NK-92 (cell line): ENCODE results near the gene ANOS1.
"Not testable (repeated sequence)": the region's sequence is repeated elsewhere in the genome, so short reads cannot be mapped to it uniquely, and the experiment has no call there.

ENCODE experiments used
- DNase-seq: peaks from one replicate; lab custom pipeline; 2025; ENCODE audit not compliant: unreplicated experiment; lab: John Stamatoyannopoulos, UW

The ANOS1 gene, protein sequence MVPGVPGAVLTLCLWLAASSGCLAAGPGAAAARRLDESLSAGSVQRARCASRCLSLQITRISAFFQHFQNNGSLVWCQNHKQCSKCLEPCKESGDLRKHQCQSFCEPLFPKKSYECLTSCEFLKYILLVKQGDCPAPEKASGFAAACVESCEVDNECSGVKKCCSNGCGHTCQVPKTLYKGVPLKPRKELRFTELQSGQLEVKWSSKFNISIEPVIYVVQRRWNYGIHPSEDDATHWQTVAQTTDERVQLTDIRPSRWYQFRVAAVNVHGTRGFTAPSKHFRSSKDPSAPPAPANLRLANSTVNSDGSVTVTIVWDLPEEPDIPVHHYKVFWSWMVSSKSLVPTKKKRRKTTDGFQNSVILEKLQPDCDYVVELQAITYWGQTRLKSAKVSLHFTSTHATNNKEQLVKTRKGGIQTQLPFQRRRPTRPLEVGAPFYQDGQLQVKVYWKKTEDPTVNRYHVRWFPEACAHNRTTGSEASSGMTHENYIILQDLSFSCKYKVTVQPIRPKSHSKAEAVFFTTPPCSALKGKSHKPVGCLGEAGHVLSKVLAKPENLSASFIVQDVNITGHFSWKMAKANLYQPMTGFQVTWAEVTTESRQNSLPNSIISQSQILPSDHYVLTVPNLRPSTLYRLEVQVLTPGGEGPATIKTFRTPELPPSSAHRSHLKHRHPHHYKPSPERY

DNA sequence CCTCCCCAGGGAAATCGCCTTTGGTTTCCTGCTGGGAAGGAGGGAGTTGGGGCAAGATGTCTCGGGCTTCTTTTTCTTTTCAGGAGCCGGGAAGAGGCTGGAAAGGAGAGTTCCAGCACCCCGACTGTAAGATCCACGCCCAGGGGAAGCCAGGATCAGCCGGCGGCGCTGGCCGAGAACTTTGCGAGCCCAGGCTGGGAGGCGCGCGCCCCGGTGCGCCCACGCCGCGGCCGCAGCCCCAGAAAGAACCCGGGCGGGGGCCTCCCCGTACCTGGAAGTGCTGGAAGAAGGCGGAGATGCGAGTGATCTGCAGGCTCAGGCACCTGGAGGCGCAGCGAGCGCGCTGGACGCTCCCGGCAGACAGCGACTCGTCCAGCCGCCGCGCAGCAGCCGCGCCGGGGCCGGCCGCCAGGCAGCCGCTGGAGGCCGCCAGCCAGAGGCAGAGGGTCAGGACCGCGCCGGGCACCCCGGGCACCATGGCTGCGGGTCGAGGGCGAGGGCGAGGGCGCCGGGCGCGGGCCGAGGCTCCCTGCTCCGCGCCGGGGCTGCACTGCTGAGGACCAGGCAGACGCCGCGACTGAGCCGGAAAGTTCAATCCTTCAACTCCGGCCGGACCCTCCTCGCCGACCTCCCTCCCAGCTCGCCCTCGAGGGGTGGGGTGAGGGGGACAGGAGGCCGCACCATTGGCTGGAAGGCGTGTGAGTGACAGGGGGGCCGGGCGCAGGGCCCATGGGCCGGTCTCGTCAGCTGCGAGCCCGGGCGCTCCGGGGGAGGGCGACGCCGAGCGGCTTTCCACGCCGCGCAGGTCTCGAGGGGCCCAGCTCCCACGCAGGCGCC, at the start of gene ANOS1:
TSS of gene ANOS1 (minus strand) at position 579 of the 837 bp plus-strand sequence. CDS start at position 478, 101 bp downstream.
- DNase-seq, result no peak

DNA sequence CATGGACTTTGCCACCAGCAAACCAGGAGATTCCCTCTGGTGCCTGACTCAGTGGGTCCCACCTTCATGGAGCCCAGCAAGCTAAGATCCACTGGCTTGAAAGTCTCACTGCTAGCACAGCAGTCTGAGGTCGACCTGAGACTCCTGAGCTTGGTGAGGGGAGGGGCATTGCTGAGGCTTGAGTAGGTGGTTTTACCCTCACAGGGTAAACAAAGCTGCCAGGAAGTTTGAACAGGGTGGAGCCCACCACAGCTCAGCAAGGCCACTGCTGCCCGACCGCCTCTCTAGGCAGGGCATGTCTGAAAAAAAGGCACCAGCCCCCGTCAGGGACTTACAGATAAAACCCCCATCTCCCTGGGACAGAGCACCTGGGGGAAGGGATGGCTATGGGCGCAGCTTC, 41.2 kb upstream of the ANOS1 start:
- DNase-seq, result no peak

DNA sequence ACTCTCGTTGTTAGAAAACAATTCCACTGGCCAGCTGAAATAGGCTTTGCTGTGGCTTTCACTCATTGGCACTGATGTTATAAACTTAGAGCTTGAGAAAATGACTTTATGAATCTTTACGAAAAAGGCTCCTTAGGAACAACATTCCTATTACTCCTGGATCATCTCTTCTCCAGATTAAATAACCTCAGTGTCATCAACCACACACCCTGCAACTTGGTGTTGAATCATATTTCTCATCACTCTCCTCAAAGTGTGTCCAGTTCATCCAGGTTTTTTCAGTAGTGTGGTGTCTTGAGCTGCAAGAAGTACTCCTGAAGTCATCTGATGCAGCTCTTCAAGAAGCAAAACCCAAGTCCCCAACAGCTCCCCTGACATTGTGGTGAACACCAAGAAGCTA, 28.1 kb upstream of the ANOS1 start:
- DNase-seq, result no peak

DNA sequence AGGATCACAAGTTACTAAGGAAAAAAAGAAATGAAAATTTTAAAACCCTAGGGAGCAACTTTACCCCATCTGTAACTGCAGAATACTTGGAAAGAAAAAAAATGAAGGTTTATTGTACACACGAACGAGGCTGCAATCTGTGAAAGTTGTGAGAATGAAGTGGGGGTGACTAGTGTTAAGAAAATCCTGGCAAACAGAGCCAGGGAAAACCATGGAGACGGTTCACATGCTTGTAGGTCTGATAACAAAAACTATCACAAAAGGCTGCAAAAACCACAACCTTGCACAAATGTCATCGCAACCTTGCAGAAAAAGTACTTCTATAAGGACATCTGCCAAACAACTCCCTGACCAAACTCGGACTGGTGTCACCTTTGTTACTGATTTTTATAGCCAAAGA, 26.8 kb upstream of the ANOS1 start:
- not testable (repeated sequence) for DNase-seq

DNA sequence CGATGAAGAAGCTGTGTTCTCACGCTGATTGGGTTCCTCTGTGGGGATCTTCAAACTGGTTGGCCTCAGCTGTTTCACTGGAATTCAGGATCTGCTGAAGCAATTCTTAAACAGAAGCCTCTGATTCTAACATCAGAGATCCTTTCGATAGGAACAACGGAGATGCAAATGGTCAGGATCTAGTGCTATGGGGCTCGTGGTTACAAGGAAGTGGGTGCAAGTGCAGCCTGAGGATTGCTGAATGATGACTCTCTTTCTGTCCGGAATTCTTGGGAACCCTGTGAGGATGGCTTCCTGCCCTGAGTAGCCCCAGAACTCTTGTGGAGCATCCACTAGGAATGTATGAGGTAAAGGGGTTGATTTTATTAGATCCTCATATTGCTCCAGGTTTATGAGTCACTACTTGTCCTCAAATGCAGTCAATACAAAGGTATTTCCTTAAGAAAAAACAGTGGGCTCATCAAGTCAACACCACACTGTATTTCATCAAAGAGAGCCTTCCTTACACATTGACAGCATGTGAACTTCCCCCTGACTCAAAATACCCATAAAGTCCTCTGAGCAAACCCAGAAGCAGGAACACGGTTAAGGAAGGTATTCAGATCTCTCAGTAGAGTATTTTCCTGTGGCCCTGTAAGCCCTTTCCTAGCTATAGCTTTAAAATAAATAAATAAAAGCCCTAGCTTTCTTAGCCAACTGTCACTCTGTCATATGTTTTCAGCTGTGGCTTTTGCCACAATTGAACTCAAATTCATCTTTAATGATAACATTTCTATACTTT, 25.9 kb upstream of the ANOS1 start:
- not testable (repeated sequence) for DNase-seq

DNA sequence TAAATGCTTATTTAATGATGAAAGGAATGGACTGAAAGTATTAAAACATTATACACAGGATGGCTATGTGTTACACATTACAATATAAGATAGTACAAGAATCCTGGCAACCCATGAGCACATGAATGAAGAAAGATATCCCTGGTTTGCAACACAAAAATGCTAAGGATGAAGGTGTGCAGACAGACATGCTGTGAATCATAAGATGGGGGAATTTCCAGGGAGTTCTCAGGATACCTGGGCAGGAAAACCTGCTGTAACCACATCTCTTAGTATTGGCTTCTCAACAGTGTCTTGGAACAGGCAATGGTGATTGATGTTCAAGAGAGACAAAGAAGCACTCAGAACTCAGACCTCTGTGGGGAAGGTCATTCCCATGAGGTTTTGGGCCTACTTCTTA, 23.9 kb upstream of the ANOS1 start:
- no peak for DNase-seq

DNA sequence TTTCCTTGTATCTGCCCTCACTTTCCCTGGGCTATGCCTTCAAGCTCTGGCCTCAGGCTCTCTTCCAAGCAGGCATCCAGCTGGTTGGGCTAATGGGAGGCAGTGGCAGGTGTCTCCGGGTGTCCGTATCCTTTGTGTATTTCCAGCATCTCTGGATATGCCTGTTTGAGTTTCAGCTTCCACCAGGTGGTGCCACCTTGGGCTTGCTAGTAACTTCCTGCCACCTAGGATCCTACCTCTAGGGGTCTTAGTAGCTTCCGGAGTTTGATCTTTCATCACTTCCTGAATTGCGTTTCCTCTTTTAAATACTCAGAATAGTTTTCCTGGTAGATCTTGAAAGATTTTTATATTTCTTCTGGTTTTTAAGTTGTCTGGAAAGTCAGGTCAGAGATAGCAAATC, 23.2 kb upstream of the ANOS1 start:
- no peak for DNase-seq

DNA sequence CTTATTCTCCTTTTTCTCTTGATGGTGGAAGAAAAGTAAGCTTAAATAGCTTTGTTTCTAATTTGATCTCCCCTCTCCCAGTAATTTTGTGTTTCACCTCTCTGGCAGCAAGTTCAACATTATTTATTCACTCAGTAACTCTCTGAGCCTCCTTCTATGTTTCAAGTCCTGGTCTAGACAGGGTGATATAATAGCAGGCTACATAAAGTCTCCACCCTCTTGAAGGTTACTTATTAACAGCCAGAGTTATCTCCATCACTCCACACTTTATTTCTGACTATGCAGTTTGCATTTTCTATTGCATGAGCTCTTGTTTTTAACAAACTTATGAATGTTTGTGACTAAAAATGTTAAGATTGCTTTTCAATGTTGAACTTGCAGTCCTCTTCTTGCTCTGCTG, 17.8 kb upstream of the ANOS1 start:
- no peak for DNase-seq

DNA sequence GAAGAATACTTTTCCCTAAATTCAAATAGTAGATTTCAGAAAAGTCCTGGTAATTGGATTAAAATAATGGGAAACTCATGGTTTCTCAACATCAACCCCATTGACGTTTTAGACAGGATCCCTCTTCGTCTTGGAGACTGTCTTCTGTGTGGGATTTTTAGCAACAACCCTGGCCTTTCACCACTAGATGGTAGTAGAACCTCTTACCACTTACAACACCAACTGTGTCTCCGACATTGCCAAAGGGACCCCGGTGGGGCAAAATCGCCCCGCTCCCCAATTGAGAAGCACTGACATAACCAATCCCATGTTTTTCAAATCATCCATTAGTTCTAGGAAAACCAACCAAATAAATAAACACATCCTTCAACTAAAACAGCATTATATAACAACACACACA, 16.9 kb upstream of the ANOS1 start:
- no peak for DNase-seq

DNA sequence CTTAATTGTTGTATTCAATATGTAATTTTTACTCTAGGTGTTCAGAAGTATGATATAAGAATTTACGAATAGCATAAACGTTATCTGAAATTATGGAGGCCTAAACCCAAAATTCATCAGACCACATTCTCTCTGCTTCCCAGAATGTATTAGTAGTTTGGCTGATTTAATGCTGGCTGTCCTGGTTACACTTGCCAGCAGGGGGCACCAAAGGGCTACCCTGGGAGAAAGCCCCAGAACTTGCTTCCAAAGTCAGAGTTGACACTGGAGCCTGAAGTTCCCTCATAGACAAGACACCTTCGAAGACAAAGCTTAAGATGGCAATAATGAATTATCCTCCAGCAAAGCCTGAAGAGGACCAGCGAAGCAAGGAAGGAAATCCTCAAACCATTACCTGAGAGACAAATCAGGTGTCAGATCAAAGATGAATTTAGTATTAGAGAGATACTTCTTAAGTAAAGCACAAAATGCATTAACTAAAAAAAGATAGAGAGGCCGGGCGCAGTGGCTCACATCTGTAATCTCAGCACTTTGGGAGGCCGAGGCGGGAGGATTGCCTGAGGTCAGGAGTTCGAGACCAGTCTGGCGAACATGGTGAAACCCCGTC, 11.3 kb upstream of the ANOS1 start:
- no peak for DNase-seq

DNA sequence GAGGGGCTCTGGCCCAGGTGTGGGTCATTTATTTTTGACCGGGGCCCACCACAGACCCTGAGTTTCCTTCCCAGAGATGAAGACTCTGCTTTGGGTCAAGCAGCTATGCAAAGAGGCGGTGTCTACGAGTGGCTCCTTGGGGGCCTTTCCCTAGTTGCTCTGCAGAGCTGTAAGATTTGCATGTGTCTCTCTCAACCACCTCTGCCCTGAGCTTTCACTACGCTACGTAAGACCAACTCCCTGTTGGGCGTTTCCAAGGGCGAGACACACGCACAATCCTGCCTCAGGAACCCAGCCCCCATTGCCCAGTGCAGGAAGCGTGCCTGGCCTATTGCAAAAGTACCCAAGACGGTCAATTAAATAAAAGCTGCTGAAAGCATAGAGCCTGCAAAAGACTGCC, 10.0 kb upstream of the ANOS1 start:
- no peak for DNase-seq

DNA sequence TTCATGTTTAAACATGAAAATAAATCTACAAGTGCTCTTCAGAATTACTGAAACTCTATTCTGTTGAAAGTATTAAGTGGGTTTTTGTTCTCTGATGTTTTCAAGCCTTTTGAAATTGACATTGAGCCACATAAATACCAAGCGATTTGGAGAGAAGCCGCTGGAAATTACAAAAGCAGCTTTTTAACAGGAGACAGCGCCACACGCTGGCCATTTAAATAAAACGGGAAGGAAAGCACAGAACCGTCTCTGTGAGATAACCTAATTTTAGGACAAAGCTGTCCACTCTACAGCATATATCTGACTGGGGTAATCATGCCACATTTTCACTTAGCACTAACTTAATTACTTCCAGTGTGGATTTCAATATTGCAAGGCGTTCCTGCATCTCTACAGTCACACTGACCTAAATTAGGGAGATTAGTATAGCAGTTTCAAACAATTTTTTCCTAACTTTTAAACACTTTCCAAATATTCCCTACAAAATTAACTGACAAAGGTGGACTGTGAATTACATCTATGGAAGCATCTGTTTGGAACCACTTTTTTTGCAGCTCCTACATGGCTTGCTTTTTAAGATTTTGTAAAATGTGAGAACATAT, 6.8 kb upstream of the ANOS1 start:
- no peak for DNase-seq

DNA sequence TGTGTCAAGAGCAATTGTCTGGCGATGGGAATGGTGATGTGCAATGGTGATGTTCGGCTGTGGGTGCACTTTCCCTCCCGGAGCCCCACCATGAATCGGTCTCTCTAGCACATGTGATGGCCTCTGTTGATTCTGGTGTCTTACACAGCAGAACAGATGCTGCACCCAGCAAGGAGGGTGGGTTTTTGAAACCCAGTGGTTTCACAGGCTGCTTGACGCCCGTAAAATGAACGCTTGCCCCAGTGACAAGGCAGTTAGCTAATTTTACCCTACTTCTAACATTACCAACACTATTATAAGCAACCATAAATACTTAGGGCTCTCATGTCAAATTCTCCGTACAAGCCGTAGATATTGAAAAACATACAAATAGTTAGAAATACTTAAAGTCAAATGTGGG, 5.9 kb upstream of the ANOS1 start:
- DNase-seq, result no peak

DNA sequence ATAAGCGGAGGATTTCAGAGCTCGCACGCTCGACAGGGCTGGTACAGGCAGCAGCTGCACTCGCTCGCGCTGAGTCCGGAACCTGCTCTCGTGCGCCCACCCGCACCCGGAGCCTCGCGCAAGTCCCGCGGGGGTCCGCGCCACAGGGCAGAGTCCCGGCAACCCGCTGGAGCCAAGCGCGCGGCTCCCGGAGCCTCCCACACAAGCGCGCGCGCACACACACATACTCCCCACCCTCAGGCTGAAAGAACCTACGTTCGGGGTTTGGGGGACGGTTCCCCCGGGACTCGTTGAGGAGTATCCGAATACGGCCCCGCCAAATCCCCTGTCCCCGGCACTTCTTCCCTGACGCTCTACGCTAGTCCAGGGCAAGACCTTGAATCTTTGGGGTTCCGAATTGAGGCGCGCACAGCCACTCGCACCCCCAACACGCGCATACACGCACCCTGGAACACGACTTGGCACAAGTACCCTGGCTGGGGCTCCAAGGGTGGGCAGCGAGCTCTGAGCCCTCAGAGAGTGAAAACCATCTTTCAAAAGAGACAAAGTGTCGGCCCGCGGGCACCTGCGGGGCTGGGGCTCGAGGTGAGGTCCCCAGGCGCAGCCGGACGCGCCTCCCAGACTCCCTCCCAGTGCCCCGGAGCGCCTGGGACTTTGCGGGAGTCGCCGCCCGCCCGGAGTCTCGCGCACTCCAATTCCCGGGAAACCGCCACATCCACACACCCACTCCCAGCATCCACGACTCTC, 952 bp downstream of the ANOS1 start:
- DNase-seq, result no peak

DNA sequence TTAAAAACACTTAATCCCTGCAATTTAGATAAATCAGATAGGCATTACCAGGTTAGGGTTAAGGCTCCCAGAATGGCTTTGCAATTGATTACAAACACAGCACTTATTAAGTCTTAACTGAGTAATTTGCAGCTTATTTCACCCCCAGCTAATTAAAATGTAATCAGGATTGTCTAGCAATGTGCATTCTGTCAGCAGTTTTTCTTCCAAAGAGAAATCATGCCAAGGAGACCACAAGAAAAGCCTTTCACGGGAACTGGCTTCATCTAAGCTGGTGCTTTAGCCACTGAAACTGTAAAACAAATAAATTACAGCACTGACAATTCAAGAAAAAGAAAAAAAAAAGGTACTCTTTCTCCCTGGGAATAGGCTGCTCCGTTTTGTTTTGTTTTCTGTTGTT, 2.1 kb downstream of the ANOS1 start:
- DNase-seq, result no peak

DNA sequence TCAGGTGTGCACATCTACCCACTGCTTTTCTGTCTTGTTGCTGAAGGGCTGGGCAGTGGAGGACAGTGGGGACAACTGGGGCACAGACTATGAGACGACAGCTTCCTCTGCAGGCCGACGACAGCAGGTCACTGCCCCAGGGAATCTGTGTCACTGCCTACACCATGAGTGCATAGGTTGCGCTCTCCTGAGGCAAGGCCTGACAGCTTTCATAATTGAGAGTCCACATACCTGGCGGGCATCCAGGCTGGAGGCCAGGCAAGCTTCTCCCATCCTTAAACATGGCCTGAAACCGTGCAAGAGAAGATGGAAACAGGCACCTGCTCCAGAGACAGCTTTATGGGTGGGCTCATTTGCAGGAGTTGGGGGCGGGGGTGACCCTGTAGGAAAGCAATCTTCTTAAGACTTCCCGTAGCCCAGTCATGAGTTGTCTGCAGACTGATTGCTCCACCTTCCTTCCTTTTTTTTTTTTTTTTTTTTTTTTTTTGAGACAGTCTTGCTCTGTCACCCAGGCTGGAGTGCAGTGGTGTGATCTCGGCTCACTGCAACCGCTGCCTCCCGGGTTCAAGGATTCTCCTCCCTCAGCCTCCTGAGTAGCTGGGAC, 2.9 kb downstream of the ANOS1 start:
- no peak for DNase-seq

DNA sequence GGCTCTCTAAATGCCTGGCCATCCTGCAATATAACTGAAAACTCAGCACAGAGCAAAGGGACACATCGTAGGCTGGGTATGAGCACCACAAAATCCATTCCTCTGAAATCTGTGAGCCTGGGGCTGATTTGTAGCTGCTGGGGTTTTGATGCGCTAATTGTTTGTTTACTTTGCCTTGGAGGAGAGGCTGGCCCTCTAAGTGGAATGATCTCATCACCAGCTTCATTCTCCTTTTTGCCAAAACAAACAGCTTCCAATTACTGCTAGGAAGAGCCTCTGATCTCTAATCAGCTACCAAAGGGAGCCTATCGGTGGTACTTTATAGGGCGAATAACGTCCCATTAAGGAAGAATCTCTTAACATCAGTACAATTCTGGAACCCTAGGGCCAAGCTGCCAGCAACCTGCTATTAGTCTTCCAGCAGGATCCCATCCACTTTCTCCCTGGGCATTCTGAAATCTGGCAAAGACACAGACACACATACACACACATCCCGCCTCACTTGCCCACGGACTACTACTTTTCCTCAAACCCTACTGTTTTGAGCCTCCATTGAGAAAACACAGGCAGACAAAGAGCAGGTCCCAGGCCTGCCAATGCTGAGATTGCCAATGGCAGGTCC, 5.8 kb downstream of the ANOS1 start:
- no peak for DNase-seq

DNA sequence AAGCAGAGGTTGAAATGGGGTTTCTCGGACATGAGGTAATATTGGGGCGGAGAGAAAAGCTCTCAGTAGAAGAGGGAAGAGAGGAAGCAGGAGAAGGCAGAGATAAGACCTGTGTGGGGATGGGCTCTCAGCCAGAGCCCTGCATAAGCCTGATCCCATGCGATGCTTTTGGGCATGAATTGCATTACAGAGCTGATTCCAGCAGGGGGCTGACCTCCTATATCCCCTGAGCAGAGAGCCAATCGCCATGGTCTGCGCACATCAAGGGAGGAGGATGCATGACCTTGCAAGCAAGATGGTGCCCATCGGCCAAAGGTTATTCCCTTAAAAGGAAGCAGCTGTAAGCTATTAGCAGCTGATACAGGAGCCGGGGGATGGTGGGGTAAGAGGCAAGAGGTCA, 7.6 kb downstream of the ANOS1 start:
- no peak for DNase-seq

DNA sequence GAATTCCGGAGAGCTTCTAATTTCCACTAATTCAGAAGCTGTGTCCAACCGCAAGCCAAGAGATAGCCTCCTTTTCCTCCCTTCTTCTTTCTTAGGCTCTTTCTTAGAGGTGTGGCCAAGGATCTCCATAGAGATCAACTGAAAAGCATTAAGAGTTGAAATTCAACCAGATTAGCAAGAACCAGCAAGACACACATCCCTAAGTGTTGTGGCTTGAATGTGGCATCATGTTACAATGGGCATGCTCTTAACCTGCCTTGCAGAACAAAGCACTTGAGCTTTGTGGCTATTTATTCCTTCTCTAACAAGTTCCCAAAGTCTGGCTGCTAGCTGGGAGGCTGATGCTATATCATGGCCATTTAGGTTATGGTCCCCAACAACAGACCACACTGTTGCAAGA, 10.4 kb downstream of the ANOS1 start:
- no peak for DNase-seq
